ENCODE data around the gene PLXNA4.

DNA sequence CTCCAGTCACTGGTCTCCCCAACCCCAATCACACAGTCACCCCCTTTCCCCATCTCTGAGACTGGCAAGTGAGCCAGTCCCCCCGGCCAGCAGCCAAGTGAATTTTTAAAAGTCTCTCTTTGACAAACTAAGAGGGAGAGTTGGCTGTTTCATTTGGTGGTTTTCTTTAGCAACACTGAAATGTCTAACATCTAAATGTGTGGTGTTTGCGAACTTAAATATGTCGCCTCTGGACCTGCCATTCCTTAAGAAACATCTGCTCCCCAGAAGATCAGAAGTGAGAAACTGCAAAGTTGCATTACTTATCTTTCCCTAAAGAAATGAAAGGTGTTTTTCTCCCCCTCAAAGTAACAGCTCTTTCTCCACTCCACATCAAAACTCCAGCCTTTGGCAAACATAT, 34.7 kb upstream of the PLXNA4 start:
- TF ChIP-seq SMC3 (IDR thresholded peaks at IDR 0.05) (no peak), CHD4 (IDR thresholded peaks at IDR 0.05; ENCODE audit: borderline replicate concordance) (no peak), MAZ (IDR thresholded peaks at IDR 0.05; ENCODE audit: borderline replicate concordance, low read depth, low read length) (no peak), MYC (IDR thresholded peaks at IDR 0.05; ENCODE audit: borderline replicate concordance, low read length) (no peak), EP300 (IDR thresholded peaks at IDR 0.05) (no peak), CHD2 (IDR thresholded peaks at IDR 0.05; ENCODE audit: low read length, partially characterized antibody) (no peak)

All from A549 (cell line).